Left ventricle myocardium inferior (tissue), 1 donor: ENCODE results near the gene MYMK. TPM values are rescaled to one million over a fixed set of nuclear protein-coding genes. Genes with fewer than 3 reads are reported as not detected.

Experiments used
- DNase-seq: peaks from one replicate; pipeline ENCODE4 v3.0.0-alpha.2; 2020
- H3K27ac ChIP-seq: fragments of 200-600 bp; replicated peaks from 2 replicates; pipeline ENCODE4 v1.8.0; 2021
- H3K27me3 ChIP-seq: fragments of 200-600 bp; 2 replicates; pipeline ENCODE4 v1.8.0; 2021; ENCODE audit warnings: low read depth
- H3K36me3 ChIP-seq: fragments of 200-600 bp; 2 replicates; pipeline ENCODE4 v1.8.0; 2021
- H3K4me1 ChIP-seq: fragments of 200-600 bp; 2 replicates; pipeline ENCODE4 v1.8.0; 2021
- H3K4me3 ChIP-seq: fragments of 200-600 bp; 2 replicates; pipeline ENCODE4 v1.8.0; 2021; ENCODE audit warnings: mild to moderate bottlenecking, moderate library complexity
- H3K9me3 ChIP-seq: fragments of 200-600 bp; replicated peaks from 2 replicates; pipeline ENCODE4 v1.8.0; 2021
- intact Hi-C: fragments of 100-400 bp; cut with micrococcal nuclease; formaldehyde crosslinking; loops from one replicate; pipeline ENCODE4 v1.11.0; 2022
- total RNA-seq: library from RNA; stranded (reverse); fragmentation: NEBNext Ultra II Directional; extraction: Animal tissue kit (Norgen Biotek cat#: 25700); gene quantifications from one replicate; pipeline ENCODE4 v1.2.1, GENCODE V29; 2021
- TF ChIP-seq, protein P1 (sequence below): fragments of 200-600 bp; IDR thresholded peaks from 2 replicates; pipeline ENCODE4 v1.8.0; 2021; ENCODE audit warnings: antibody characterized with exemption, mild to moderate bottlenecking, borderline replicate concordance
- donor health status: DM: no; HTN: yes; CAD: no; lungs with severe emphysema.

The MYMK gene
- total RNA-seq, 1 donor from 2014 or later, result not detected

GRCh38 chr9:133528876-133529241, 4.1 kb upstream of the MYMK start:
- Histone ChIP-seq H3K4me1 (peaks cover 44% of the 10 kb centered on the region), H3K27ac (peak overlapping the region; percentile 65), H3K27me3 (peaks cover 41% of the 10 kb centered on the region), H3K9me3 (no peaks in the 10 kb centered on the region), H3K36me3 (no peaks in the 10 kb centered on the region), H3K4me3 (no peak overlapping the region)
- intact Hi-C loops, result no loop called here
- TF ChIP-seq, protein P1, sequence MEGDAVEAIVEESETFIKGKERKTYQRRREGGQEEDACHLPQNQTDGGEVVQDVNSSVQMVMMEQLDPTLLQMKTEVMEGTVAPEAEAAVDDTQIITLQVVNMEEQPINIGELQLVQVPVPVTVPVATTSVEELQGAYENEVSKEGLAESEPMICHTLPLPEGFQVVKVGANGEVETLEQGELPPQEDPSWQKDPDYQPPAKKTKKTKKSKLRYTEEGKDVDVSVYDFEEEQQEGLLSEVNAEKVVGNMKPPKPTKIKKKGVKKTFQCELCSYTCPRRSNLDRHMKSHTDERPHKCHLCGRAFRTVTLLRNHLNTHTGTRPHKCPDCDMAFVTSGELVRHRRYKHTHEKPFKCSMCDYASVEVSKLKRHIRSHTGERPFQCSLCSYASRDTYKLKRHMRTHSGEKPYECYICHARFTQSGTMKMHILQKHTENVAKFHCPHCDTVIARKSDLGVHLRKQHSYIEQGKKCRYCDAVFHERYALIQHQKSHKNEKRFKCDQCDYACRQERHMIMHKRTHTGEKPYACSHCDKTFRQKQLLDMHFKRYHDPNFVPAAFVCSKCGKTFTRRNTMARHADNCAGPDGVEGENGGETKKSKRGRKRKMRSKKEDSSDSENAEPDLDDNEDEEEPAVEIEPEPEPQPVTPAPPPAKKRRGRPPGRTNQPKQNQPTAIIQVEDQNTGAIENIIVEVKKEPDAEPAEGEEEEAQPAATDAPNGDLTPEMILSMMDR, result no peak
- DNase-seq, result no peak

DNA sequence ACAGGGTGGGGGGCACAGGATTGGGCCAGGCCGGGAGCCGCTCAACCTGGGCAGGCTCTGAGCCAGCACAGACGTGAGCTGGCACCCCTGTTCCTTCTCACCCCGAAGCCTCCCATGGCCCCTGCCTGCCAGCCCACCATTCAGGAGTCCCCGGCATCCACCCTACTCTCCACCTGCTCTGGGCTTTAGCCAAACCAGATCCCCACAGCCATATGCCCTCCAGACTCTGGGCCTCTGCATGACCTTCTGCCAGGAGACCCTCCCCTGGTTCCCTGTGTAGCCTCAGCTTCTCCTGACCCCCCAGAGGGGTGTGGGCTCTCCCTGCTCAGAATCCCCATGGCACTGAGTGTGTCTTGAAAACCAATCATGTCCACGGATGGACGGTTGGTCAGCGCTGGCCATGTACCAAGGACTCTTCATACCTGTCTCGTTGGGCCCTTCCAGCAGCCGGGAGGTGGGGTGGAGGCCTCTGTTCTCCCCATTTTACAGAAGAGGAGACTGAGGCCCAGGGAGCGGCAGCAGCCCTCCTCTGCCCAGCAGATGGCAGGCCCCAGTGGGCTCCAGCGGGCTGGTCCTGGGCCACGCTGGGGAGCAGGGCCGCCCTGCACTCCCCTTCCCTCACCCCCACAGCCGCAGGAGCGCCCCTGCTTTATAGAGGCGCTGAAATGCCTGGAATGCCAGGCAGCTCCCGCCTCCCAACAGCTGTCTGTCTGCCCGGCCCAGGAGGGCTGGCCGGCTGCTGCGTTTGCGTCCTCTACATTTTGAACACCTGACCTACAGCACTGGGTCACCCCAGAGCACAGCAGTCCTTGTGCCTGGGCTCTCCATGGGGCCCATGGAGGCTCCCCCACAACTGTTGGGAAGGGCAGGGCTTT, 3.5 kb upstream of the MYMK start:
- H3K4me3 ChIP-seq, result peak overlapping the region; percentile 14
- peaks cover 41% of the 10 kb centered on the region for H3K27me3 ChIP-seq
- DNase-seq, result no peak
- no peaks in the 10 kb centered on the region for H3K36me3 ChIP-seq
- TF ChIP-seq, protein P1, result no peak
- no peaks in the 10 kb centered on the region for H3K9me3 ChIP-seq
- H3K27ac ChIP-seq, result peak overlapping the region; percentile 65
- intact Hi-C loops, result no loop called here
- peaks cover 38% of the 10 kb centered on the region for H3K4me1 ChIP-seq

- TF ChIP-seq, protein P1, result no peak
- Histone ChIP-seq H3K36me3 (no peaks in the 10 kb centered on the region), H3K27ac (peak overlapping the region; percentile 65), H3K4me1 (peaks cover 34% of the 10 kb centered on the region), H3K9me3 (no peaks in the 10 kb centered on the region), H3K27me3 (peaks cover 37% of the 10 kb centered on the region), H3K4me3 (peak overlapping the region; percentile 14)
- peak; percentile 80 for DNase-seq
- intact Hi-C loops, result no loop called here
Measured at GRCh38 chr9:133527444-133527920, 2.7 kb upstream of the MYMK start.

GRCh38 chr9:133526721-133527321, 2.1 kb upstream of the MYMK start:
- intact Hi-C loops, result no loop called here
- peak overlapping the region; percentile 65 for H3K27ac ChIP-seq
- no peak for DNase-seq
- H3K27me3 ChIP-seq, result peaks cover 32% of the 10 kb centered on the region
- TF ChIP-seq, protein P1, result no peak
- H3K9me3 ChIP-seq, result no peaks in the 10 kb centered on the region
- peaks cover 34% of the 10 kb centered on the region for H3K4me1 ChIP-seq
- H3K36me3 ChIP-seq, result no peaks in the 10 kb centered on the region
- peak overlapping the region; percentile 14 for H3K4me3 ChIP-seq

GRCh38 chr9:133525677-133526076, 918 bp upstream of the MYMK start:
- Histone ChIP-seq H3K36me3 (no peaks in the 10 kb centered on the region), H3K4me1 (peaks cover 34% of the 10 kb centered on the region), H3K9me3 (no peaks in the 10 kb centered on the region), H3K4me3 (no peak overlapping the region), H3K27me3 (peaks cover 30% of the 10 kb centered on the region), H3K27ac (no peak overlapping the region)
- intact Hi-C loops, result no loop called here
- no peak for DNase-seq
- TF ChIP-seq, protein P1, result no peak
